MM.1S (cell line): Measurements from ENCODE around the gene HEXIM2.

Experiments
- DNase-seq: peaks from one replicate; pipeline ENCODE4 v3.0.0-alpha.2; 2015
- H2AFZ ChIP-seq: fragments of 300-600 bp; sonication (generic); 2 replicates; pipeline ENCODE4 v1.6.0; 2016; ENCODE audit warnings: antibody characterized with exemption, low read length
- H3F3A ChIP-seq: fragments of 300-600 bp; sonication (generic); 2 replicates; pipeline ENCODE4 v1.6.1; 2016; ENCODE audit warnings: mild to moderate bottlenecking, antibody characterized with exemption, low read length, moderate library complexity, mixed read lengths; ENCODE audit not compliant: insufficient read depth
- H3K27ac ChIP-seq: fragments of 300-600 bp; sonication (generic); 2 replicates; pipeline ENCODE4 v1.5.1; 2016; ENCODE audit warnings: mild to moderate bottlenecking, low read length
- H3K27me3 ChIP-seq: fragments of 300-600 bp; sonication (generic); replicated peaks from 2 replicates; pipeline ENCODE4 v1.6.0; 2016; ENCODE audit warnings: low read length; ENCODE audit not compliant: insufficient read depth
- H3K36me3 ChIP-seq: fragments of 300-600 bp; sonication (generic); replicated peaks from 2 replicates; pipeline ENCODE4 v1.6.1; 2016; ENCODE audit warnings: mild to moderate bottlenecking, low read length, mixed read lengths; ENCODE audit not compliant: insufficient read depth
- H3K4me1 ChIP-seq: fragments of 300-600 bp; sonication (generic); 2 replicates; pipeline ENCODE4 v1.6.1; 2016; ENCODE audit warnings: low read length, mixed read lengths
- H3K4me2 ChIP-seq: fragments of 300-600 bp; sonication (generic); 2 replicates; pipeline ENCODE4 v1.6.0; 2016; ENCODE audit warnings: low read depth, low read length
- H3K4me3 ChIP-seq: fragments of 300-600 bp; sonication (generic); 2 replicates; pipeline ENCODE4 v1.5.1; 2016; ENCODE audit warnings: low read length, mixed read lengths
- H3K79me2 ChIP-seq: fragments of 300-600 bp; sonication (generic); 2 replicates; pipeline ENCODE4 v1.6.1; 2016; ENCODE audit warnings: mixed run types, low read length, mixed read lengths
- H3K9ac ChIP-seq: fragments of 300-600 bp; sonication (generic); 2 replicates; pipeline ENCODE4 v1.6.1; 2016; ENCODE audit warnings: low read length, mixed read lengths
- H3K9me2 ChIP-seq: fragments of 300-600 bp; sonication (generic); replicated peaks from 2 replicates; pipeline ENCODE4 v1.6.1; 2016; ENCODE audit warnings: mild to moderate bottlenecking, low read length, mixed read lengths; ENCODE audit not compliant: insufficient read depth
- H3K9me3 ChIP-seq: fragments of 300-600 bp; sonication (generic); replicated peaks from 2 replicates; pipeline ENCODE4 v1.6.1; 2016; ENCODE audit warnings: mild to moderate bottlenecking, low read length, mixed read lengths; ENCODE audit not compliant: insufficient read depth
- H4K20me1 ChIP-seq: fragments of 300-600 bp; sonication (generic); 2 replicates; pipeline ENCODE4 v1.6.1; 2016; ENCODE audit warnings: mild to moderate bottlenecking, low read length, moderate library complexity, mixed read lengths; ENCODE audit not compliant: insufficient read depth
- EZH2 ChIP-seq: fragments of 300-600 bp; sonication (generic); optimal IDR thresholded peaks from 2 replicates; pipeline ENCODE3; 2017; ENCODE audit warnings: low read depth, mild to moderate bottlenecking, antibody characterized with exemption, low read length, mixed read lengths
- EZH2phosphoT487 ChIP-seq: fragments of 300-600 bp; sonication (generic); IDR thresholded peaks from 2 replicates; pipeline ENCODE4 v1.6.1; 2018; ENCODE audit warnings: antibody characterized with exemption, low read length
- TF ChIP-seq, protein P1 (sequence below): fragments of 300-600 bp; sonication (generic); IDR thresholded peaks from 2 replicates; pipeline ENCODE4 v1.5.1; 2016; ENCODE audit warnings: antibody characterized with exemption, low read length, mixed read lengths

The HEXIM2 gene

DNA sequence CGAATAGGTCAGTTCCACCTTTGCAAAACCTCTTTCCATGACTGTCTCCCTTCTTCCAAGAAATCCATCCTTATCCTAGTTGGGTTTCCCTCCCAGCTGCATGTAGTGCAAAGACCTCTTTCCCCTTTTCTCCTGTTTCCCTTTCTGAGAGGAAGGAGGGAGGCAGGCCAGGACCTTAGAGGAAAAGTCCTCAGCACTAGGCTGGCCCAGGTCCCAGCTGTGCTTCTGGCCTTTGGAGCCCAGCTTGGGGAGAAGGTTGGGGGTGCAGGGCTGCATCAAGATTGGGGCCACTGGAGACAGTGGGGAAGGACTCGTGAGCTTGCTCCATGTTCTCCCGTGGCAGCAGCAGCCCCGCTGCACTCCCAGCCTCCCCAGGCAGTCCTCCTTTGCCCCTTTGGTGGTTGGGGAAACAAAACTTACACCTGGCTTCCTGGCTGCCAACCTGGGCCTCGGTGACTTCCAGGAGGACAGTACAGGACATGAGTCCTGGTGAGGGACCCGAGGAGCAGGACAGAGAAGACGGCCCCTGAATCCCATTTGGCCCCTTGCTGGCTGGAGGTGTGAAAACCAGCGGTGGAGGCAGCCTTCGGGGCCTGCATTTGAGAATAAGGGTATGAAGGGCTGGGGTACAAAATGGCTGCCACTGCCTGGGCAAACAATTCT, 481 bp downstream of the HEXIM2 start:
- no peaks in the 10 kb centered on the region for H3K27me3 ChIP-seq
- no peaks in the 10 kb centered on the region for H3K9me2 ChIP-seq
- H3K4me3 ChIP-seq, result peak overlapping the region; percentile 74
- H4K20me1 ChIP-seq, result no peaks in the 10 kb centered on the region
- H2AFZ ChIP-seq, result peak overlapping the region; percentile 69
- H3K4me2 ChIP-seq, result peak overlapping the region; percentile 91
- no peaks in the 10 kb centered on the region for H3F3A ChIP-seq
- peak overlapping the region; percentile 58; the same call in 1 of the 2 replicates for H3K9ac ChIP-seq
- peak overlapping the region; percentile 13; the same call in 1 of the 2 replicates for H3K27ac ChIP-seq
- no peaks in the 10 kb centered on the region for H3K36me3 ChIP-seq
- no peaks in the 10 kb centered on the region for H3K9me3 ChIP-seq
- DNase-seq, result no peak
- H3K79me2 ChIP-seq, result peaks cover 40% of the 10 kb centered on the region
- 0 out of 2 replicates have a peak, but pooled peaks cover 9% of the 10 kb centered on the region for H3K4me1 ChIP-seq
- TF ChIP-seq, protein P1, sequence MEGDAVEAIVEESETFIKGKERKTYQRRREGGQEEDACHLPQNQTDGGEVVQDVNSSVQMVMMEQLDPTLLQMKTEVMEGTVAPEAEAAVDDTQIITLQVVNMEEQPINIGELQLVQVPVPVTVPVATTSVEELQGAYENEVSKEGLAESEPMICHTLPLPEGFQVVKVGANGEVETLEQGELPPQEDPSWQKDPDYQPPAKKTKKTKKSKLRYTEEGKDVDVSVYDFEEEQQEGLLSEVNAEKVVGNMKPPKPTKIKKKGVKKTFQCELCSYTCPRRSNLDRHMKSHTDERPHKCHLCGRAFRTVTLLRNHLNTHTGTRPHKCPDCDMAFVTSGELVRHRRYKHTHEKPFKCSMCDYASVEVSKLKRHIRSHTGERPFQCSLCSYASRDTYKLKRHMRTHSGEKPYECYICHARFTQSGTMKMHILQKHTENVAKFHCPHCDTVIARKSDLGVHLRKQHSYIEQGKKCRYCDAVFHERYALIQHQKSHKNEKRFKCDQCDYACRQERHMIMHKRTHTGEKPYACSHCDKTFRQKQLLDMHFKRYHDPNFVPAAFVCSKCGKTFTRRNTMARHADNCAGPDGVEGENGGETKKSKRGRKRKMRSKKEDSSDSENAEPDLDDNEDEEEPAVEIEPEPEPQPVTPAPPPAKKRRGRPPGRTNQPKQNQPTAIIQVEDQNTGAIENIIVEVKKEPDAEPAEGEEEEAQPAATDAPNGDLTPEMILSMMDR, result no peak
- TF ChIP-seq EZH2 (no peak), EZH2phosphoT487 (no peak)

DNA sequence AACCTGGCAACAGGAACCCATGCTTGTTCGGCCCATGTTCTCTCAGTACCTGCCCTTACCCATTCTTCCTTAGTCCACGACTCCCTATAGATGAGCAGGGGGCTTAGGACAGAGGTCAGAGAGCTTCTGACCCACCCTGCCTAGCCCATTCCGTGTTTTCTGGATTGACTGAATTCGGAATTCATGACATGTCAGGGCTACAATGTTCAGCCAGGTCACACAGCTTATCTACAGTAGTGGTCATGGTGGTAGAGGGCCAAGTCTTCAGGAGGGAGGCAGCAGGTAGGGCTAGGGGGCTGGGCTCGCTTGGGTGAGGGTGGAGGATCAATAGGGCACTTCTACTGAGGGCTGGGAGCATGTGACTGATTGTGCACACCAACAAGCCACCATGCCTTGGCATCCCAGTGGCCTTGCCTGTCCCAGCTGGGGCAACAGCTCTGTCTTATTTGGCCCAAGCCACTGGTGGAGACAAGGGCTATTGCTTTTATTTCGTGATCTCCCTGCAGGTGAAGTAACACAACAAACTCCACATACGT, 3.1 kb downstream of the HEXIM2 start:
- H3K27ac ChIP-seq, result no peak overlapping the region
- no peak overlapping the region for H2AFZ ChIP-seq

DNA sequence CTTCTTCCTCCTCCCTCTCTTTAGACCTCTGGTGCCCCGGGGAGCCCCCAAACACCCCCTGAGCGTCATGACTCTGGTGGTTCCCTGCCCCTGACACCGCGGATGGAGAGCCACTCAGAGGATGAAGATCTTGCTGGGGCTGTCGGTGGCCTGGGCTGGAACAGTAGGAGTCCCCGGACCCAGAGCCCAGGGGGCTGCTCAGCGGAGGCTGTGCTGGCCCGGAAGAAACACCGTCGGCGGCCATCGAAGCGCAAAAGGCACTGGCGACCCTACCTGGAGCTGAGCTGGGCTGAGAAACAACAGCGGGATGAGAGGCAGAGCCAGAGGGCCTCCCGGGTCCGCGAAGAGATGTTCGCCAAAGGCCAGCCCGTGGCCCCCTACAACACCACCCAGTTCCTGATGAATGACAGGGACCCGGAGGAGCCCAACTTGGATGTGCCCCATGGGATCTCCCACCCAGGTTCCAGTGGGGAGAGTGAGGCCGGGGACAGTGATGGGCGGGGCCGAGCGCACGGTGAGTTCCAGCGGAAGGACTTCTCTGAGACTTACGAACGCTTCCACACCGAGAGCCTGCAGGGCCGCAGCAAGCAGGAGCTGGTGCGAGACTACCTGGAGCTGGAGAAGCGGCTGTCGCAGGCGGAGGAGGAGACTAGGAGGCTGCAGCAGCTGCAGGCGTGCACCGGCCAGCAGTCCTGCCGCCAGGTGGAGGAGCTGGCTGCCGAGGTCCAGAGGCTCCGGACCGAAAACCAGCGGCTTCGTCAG, 7.5 kb downstream of the HEXIM2 start:
- Histone ChIP-seq H3K36me3 (no peaks in the 10 kb centered on the region), H3K9me2 (no peaks in the 10 kb centered on the region), H3K9me3 (no peaks in the 10 kb centered on the region), H3K9ac (no peak overlapping the region), H3K79me2 (no peaks in the 10 kb centered on the region), H3K27ac (no peak overlapping the region), H3K4me3 (no peak overlapping the region), H3F3A (no peaks in the 10 kb centered on the region), H2AFZ (no peak overlapping the region), H3K27me3 (no peaks in the 10 kb centered on the region), H3K4me1 (no peaks in the 10 kb centered on the region), H3K4me2 (no peak overlapping the region), H4K20me1 (no peaks in the 10 kb centered on the region)
- no peak for DNase-seq
- TF ChIP-seq EZH2 (no peak), EZH2phosphoT487 (no peak)
- TF ChIP-seq, protein P1, result no peak

More for the DNA sequence above, 3.1 kb downstream of the HEXIM2 start:
- no peaks in the 10 kb centered on the region for H3K27me3 ChIP-seq
- no peak for TF ChIP-seq EZH2phosphoT487
- TF ChIP-seq EZH2, result no peak
- TF ChIP-seq, protein P1, result no peak
- no peak overlapping the region for H3K9ac ChIP-seq
- H3F3A ChIP-seq, result no peaks in the 10 kb centered on the region
- 0 out of 2 replicates have a peak, but pooled peaks cover 9% of the 10 kb centered on the region for H3K4me1 ChIP-seq
- no peaks in the 10 kb centered on the region for H4K20me1 ChIP-seq
- no peak overlapping the region for H3K4me2 ChIP-seq
- H3K4me3 ChIP-seq, result no peak overlapping the region
- DNase-seq, result no peak
- H3K9me3 ChIP-seq, result no peaks in the 10 kb centered on the region
- no peaks in the 10 kb centered on the region for H3K36me3 ChIP-seq
- no peaks in the 10 kb centered on the region for H3K9me2 ChIP-seq
- H3K79me2 ChIP-seq, result peaks cover 23% of the 10 kb centered on the region
